ENCODE data around the gene FASTKD1.
"Not testable (repeated sequence)": the region's sequence is repeated elsewhere in the genome, so short reads cannot be mapped to it uniquely, and the experiment has no call there.

The FASTKD1 gene

GRCh38 chr2:169573160-169573973 is at the start of gene FASTKD1:
Gene FASTKD1, minus strand, starts transcription at chr2:169573865. Its CDS starts 1,836 bp downstream, at chr2:169572029.
- DNase-seq, result peak; percentile 80

GRCh38 chr2:169623235-169623634 is 49.6 kb upstream of the FASTKD1 start:
- DNase-seq, result no peak

DNA sequence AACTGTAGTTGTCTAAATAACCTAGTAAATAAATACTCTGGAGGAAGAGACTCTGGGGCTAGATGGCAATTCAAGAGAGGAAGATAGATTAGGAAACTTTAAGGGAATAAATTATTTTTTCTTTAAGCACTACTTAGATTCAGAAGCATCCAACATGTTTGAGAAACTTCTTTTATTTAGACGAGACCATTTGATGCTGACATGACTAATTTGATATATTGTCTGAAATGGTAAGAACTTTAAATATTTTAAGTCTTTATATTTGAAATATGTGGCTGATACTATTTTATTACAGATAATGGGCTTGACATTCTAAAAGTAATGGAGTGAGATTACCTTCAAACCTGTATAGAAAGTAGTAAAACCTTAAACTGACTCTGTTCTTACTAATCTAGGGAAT is 46.8 kb upstream of the FASTKD1 start:
- DNase-seq, result no peak

GRCh38 chr2:169619946-169620345 is 46.3 kb upstream of the FASTKD1 start:
- no peak for DNase-seq

GRCh38 chr2:169615982-169616381 is 42.3 kb upstream of the FASTKD1 start:
- not testable (repeated sequence) for DNase-seq

DNA sequence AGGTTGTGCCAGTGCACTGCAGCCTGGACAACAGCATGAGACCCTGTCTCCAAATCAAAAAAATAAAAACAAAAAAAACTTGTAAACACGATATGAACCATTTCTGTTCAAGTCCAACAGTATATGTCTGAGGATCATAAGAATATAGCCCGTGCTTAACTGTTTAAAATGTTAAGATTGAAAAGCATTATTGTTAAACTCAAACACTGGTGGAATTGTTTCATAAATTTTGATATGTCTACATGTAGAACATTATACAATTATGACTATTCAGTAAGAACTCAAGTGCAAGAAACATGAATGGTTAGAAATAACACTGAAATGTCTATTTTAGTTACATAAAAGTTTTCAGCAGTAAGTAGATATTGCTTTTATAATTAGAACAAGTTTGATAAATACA is 40.2 kb upstream of the FASTKD1 start:
- DNase-seq, result no peak

- DNase-seq, result no peak
These were observed 35.6 kb upstream of the FASTKD1 start for GRCh38 chr2:169609264-169609663.

DNA sequence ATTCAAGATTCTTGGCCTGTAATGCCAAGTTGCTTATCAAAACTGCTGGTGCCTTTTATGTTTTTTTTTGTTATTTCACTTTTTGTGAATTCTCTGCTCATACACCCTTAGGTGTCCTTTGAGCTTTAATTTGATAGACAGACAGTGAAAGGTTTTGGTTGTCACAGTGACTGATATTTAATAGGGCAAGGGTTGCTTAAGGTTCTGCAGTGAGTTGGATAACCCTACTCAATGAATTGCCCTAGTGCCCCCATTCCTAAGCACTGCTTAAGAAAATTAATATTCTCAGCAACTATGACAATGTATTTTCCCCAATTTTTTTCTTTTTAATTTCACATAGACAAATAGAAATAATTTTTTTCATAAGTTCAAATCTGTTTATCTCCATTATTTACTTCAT is 25.9 kb upstream of the FASTKD1 start:
- DNase-seq, result no peak

DNA sequence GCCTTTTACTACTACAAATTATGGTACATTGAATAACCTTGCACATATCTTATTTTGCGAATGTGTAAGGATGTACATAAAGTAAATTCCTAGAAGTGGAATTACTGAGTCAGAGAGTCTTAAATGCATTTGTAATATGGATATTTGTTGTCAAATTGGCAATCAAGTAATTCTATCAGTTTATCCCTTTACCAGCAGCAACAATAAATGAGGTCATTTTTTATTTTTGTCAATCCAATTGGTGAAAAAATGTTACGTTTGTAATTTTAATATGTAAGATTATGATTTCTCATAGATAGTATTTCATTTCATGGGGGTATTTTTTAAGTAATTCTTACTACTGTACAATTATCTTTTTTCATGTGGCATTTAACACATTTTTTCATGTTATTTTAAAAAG is 25.3 kb upstream of the FASTKD1 start:
- no peak for DNase-seq

GRCh38 chr2:169596546-169596945 is 22.9 kb upstream of the FASTKD1 start:
- not testable (repeated sequence) for DNase-seq

GRCh38 chr2:169590804-169591203 is 17.1 kb upstream of the FASTKD1 start:
- DNase-seq, result no peak

DNA sequence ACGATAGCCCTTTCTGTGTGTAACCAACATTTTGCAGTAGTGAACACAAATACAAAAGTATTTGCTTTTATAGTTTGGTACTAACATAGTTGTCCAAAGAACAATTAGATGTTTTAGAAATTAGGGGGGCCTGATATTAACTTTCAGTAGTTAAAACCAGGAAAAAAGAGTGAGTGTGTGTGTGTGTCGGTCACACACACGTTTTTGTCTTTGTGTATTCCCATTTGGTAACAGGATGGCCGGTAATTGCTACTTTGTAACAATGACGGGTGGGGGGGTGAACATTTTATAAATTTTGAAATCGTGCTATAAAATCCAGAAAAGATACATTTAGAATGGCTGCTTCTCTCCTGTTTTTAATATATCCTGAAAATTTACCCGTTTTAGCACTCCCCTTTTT is 12.0 kb upstream of the FASTKD1 start:
- DNase-seq, result no peak

GRCh38 chr2:169584005-169584877 is 10.6 kb upstream of the FASTKD1 start, which contains the start of gene PPIG:
Gene PPIG, plus strand, starts transcription at chr2:169584351. Its CDS starts 19,691 bp downstream, at chr2:169604042.
- peak; percentile 88 for DNase-seq

DNA sequence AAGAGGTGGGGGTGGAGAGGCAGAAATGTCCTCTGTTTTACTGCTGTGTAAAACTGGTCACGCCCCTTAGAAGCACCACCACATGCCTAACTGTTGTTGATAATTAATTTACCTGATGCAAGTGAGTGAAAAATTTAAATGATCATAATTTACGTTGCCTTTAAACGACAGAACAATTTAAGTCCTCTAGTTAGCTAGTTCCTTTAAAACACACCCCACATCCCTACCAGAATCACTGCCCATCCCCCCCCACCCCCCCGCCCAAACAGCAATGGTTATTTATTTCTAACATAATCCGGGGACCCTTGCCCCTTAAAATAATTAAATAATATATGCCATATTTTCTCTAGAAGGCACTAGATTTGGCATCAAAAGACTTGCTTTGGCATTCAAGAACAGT is 9.9 kb upstream of the FASTKD1 start:
- no peak for DNase-seq

- DNase-seq, result not testable (repeated sequence)
These were observed 9.0 kb upstream of the FASTKD1 start for GRCh38 chr2:169582552-169583266.

DNA sequence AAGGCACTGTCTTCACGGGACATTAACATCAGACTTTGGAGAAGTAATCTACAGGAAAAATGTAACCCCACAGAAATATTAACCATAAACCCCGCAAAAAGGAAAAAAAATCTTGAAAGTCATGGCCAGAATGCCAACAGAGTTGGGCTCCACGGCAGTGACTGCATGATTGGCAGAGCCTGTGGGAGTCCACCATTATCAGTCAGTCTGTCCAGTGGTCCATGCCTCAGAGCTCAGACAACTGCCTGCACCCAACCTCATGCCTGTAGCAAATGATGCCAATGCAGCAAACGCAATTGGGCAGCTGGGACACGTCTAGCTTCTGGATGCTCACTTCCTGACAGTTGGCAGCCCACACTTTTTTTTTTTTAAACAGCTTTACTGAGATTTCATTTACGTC is 5.4 kb upstream of the FASTKD1 start:
- DNase-seq, result no peak

DNA sequence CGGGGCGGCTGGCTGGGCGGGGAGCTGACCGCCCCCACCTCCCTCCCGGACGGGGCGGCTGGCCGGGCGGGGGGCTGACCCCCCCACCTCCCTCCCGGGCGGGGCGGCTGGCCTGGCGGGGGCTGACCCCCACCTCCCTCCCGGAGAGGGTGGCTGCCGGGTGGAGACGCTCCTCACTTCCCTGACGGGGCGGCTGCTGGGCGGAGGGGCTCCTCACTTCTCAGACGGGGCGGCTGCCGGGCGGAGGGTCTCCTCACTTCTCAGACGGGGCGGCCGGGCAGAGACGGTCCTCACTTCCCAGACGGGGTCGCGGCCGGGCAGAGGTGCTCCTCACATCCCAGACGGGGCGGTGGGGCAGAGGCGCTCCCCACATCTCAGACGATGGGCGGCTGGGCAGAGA is 1.6 kb upstream of the FASTKD1 start:
- DNase-seq, result not testable (repeated sequence)

- not testable (repeated sequence) for DNase-seq
These were observed 874 bp upstream of the FASTKD1 start for GRCh38 chr2:169574539-169574938.

GRCh38 chr2:169573974-169574299 is 272 bp upstream of the FASTKD1 start:
- DNase-seq, result no peak

DNA sequence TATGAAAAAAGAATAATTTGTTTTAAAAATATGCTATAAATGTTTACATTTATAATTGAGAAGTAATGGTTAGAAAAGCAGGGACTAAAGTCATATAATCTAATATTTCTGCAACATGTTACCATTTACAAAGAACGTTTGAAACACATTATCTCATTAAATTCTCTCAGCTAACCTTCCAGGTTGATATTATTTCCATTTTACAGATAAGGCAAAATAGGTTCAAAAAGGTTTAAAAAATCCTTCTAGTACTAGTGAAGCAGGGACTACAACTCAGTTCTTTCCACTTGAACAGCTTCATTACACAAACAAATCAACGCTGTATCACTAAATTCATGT is 875 bp downstream of the FASTKD1 start:
- DNase-seq, result no peak

DNA sequence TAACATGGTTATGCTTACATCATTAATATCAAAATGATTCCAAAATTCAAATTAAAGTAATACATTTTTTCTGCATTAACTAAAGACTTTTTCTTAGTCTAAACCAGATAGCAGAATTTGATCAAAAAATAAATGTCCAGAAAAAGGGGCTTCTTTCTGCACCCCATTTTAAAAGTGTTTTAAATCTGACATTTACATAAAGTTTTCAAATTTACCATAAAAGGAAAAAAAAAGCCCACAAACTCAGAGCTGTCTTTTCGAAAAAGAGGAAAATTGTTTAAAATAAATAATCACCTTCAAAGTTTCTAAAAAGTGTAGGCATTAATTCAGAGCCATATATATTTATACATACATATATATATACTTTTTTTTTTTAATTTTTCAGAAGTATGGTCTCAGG is 1.5 kb downstream of the FASTKD1 start:
- DNase-seq, result no peak

DNA sequence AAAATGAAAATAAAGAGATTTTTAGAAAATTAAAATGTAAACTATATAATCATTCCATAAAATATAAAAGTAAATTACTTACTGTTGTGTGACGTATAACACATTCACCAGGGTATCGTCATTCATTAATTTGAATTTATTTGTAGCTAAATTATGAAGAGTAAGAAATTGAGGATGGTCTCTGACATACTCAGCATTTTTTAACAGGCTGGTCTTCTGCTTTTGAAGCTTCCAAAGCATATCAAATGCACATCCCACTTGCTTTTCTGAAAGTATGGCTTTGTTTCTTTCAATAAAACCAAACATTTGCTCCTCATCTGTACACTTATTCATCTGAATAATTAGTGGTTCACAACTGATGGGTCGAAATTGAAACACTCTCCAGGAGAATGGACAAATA is 2.1 kb downstream of the FASTKD1 start:
- no peak for DNase-seq

DNA sequence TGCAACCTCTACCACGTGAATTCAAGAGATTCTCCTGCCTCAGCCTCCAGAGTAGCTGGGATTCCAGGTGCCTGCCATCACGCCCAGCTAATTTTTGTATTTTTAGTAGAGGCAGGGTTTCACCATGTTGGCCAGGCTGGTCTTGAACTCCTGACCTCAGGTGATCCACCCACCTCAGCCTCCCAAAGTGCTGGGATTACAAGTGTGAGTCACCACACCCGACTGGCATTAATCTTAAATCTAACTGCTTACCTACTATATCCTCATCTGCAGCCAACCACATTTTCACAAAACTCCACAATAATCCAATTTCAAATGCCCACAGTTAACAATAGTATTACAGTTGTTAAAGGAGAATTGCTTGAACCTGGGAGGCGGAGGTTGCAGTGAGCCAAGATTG is 2.9 kb downstream of the FASTKD1 start:
- DNase-seq, result not testable (repeated sequence)

- DNase-seq, result no peak
These were observed 3.7 kb downstream of the FASTKD1 start for GRCh38 chr2:169569948-169570347.

Data from NCI-H1048 (cell line).